ENCODE measurements around the gene KCTD10.
"Not testable (repeated sequence)": the region's sequence is repeated elsewhere in the genome, so short reads cannot be mapped to it uniquely, and the experiment has no call there.

Gene KCTD10

GRCh38 chr12:109452489-109452888 is 24.6 kb downstream of the KCTD10 start:
- FAIRE-seq, result no peak
- no peak for DNase-seq (ENCODE audit: insufficient read length, low spot score)

DNA sequence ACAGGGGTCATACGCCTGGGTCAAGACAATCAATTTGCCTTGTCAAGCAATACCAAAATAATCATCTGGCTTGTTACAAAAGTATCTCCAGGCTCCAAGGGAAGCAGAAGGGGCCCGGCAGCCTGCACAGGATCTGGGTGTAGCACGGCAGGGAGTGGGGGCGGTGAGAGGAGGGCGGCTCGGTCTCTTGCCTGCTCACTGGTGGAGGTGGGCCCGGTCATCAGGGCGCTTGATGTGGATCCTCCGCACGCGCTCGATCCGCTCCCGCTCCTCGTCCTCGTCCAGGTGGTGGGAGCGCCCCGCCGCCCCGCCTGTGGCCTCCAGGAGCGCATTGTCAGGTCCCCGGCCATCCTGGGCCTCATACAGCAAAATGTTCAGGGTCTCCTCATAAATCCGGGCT is 25.7 kb downstream of the KCTD10 start:
- DNase-seq (ENCODE audit: insufficient read length, low spot score) (no peak), FAIRE-seq (no peak)

DNA sequence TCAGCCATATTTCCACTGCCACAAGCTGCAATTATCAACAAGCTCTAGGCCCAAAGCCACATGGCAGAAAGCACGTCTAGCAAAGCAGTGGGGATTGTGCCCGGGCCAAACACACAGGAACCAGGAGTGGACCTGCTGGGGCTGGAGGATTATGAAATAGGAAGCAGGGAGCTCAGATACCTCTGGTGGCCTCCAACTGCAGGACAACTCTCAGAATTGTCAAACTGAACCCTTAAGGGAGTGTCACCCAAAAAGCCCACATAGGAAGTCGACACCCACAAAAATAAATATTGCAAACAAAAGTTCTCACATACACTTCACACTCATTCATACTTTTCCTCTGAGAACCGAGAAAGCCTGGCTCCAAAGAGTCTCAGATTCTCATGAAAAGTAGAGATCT is 26.1 kb downstream of the KCTD10 start:
- FAIRE-seq, result no peak
- no peak for DNase-seq (ENCODE audit: insufficient read length, low spot score)

GRCh38 chr12:109449845-109450532 is 27.1 kb downstream of the KCTD10 start:
- no peak for DNase-seq (ENCODE audit: insufficient read length, low spot score)
- no peak for FAIRE-seq

DNA sequence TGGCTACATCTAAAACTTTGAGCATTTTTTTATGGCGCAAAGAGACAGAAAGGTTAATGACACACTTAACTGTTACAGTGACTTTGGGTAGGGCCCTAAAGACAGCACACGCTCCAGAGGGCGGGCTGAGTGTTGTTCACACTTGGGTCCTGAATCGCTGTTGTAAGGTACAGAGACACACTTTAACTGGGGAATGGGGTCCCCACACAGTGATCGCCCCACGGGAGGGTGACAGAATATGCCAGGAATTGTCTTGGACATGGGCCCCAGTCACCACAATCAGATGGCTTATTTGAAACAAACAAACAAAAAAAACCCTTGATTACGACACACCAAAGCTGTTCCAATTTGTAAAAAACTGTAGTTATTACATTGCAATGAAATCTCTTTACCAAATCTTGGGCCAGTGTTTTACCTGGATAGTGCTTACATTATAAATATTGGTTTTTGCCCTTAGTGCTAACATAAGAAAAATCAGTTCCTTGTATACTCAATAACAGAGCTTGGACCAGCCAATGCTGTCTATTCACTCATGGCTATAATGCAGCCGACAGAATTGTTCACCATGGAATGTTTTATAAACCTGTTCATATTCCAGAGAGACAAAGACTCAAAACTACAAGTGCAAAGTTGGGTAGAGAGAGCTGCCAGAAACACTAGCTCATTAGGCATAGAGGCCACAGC is 28.3 kb downstream of the KCTD10 start:
- no peak for DNase-seq (ENCODE audit: insufficient read length, low spot score)
- no peak for FAIRE-seq

DNA sequence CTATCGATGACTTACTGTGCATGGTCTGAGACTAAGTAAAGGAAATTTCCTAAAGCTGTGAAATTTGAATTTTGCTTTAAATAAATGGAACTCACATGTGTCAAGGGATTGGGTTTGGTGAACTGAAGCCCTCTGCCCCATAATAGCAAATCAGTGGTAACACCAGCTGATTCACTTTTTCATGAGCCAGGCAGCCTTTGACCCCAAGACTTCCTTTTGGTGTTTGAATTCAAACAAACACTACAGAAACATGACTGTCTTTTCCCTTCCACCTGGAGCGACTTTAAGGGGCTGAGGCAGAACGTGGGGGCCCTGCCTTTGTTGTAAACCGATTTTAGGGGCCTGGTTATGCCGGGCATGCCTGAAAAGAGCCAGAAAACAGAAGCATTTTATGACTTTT is 28.8 kb downstream of the KCTD10 start:
- no peak for DNase-seq (ENCODE audit: insufficient read length, low spot score)
- no peak for FAIRE-seq

GRCh38 chr12:109447482-109447881 is 29.6 kb downstream of the KCTD10 start:
- no peak for DNase-seq (ENCODE audit: insufficient read length, low spot score)
- FAIRE-seq, result no peak

- DNase-seq (ENCODE audit: insufficient read length, low spot score) (no peak), FAIRE-seq (no peak)
Measured at GRCh38 chr12:109446869-109447268, 30.2 kb downstream of the KCTD10 start.

GRCh38 chr12:109445191-109445609 is 31.9 kb downstream of the KCTD10 start:
- no peak for FAIRE-seq
- DNase-seq (ENCODE audit: insufficient read length, low spot score), result no peak

GRCh38 chr12:109444259-109444658 is 32.8 kb downstream of the KCTD10 start:
- DNase-seq (ENCODE audit: insufficient read length, low spot score) (no peak), FAIRE-seq (no peak)

DNA sequence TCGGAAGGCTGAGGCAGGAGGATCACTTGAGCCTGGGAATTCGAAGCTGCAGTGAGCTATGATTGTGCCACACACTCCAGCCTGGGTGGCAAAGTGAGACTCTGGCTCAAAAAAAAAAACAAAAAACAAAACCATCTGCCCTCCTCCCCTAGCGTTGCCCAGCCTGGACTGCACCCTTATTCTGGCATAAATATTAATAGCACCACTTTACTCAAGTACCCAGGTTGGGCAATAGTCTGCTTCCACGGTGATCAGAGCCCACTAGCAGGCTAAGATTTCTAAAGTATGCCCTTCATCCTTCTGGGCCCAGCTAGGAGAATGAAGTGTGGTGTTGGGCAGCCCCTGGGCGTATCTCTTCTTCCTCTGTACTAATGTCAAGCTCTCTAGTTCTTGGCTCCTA is 33.3 kb downstream of the KCTD10 start:
- FAIRE-seq (no peak), DNase-seq (ENCODE audit: insufficient read length, low spot score) (no peak)

DNA sequence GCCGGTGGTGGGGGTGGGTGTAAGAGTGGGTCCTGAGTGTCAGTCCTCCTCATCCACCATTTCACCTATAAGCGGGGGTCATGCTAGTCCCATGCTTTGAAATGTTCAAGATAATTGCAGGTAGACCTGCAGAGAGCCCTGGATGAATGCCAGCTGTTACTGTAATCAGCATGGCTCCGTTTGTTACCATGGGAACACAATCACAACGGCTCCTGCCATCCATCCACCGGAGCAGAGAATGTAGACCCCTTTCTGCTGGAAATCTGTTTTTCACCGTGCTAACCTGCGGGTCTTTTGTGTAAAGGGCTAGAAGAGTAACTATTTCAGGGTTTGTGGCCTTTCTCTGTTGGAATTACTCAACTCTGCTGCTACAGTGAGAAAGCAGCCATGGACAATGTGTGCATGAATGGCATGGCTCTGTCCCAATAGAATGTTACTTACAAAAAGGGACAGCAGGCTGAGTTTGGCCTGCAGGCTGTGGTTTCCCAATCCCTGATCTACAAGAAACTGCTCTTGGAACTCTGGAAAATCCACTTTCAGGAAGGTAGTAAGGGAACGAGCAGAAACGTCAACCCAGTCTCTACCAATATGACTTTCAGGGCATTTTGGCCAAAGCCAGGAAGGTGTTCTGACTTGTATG is 36.1 kb downstream of the KCTD10 start:
- no peak for FAIRE-seq

DNA sequence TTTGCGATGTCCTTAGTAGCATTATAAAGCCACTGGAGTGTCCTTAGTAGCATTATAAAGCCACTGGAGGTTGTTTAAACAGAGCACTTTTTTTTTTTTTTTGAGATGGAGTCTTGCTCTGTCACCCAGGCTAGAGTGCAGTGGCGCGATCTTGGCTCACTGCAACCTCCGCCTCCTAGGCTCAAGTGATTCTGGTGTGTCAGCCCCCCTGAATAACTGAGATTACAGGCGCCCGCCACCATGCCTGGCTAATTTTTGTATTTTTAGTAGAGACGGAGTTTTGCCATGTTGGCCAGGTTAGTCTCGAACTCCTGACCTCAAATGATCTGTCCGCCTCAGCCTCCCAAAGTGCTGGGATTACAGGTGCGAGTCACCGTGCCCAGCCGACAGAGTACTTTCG is 37.1 kb downstream of the KCTD10 start:
- DNase-seq (ENCODE audit: insufficient read length, low spot score); FAIRE-seq: not testable (repeated sequence)

More for the DNA sequence above, 36.1 kb downstream of the KCTD10 start:
- DNase-seq (ENCODE audit: insufficient read length, low spot score), result no peak

DNA sequence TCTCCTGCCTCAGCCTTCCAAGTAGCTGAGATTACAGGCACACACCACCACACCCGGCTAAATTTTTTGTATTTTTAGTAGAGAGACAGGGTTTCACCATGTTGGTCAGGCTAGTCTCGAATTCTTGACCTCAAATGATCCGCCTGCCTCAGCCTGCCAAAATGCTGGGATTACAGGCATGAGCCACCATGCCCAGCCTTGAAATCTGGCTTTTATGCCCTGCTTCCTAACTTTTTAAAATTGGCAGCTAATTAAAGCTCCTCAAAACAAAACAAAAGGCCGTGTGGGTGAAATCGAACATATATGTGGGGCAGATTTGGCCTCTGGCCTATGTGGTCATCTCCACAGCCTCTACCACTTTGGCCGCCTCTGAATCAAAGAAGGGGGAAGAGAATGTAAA is 37.9 kb downstream of the KCTD10 start:
- FAIRE-seq (no peak), DNase-seq (ENCODE audit: insufficient read length, low spot score) (no peak)

GRCh38 chr12:109436188-109436560 is 40.9 kb downstream of the KCTD10 start:
- no peak for DNase-seq (ENCODE audit: insufficient read length, low spot score)

DNA sequence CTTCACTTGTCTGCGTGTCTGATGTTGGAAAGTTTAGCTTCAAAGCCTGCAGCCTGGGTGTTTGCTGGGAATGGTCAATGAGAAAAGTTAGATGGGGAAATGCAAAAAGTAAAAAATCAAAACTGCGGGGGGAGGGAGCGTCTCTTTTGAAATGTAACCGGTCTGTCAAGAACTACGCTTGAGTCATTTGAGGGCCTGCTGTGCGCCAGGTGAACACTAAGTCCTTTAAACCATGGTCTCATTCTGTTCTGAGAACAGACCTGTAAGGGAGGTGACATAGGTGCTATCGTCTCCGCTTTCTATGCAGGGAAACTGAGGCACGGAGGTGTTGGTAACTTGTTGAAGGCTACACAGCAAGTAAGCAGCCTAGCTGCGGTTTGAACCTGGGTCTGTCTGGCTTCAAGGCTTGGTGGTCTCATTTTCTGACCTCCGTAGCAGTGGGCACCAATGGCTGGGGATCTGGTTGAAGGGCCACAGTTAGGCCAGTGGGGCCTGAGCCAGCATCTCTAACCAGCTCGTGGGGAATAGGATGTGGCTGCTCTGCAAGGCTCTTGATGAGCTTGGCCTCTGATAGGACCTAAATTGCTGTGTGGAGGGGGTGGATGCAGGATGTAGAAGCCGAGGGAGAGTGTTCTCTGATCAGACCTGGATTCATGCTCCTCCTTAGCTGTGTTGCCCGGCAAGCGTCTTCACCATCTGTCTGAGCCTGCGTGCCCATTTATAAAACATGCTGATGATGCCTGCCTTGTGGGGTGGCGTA is 41.5 kb downstream of the KCTD10 start:
- no peak for FAIRE-seq
- no peak for DNase-seq (ENCODE audit: insufficient read length, low spot score)

More at GRCh38 chr12:109436188-109436560, 40.9 kb downstream of the KCTD10 start:
- FAIRE-seq, result no peak

- no peak for DNase-seq (ENCODE audit: insufficient read length, low spot score)
- no peak for FAIRE-seq
Measured at GRCh38 chr12:109434582-109434981, 42.5 kb downstream of the KCTD10 start.

DNA sequence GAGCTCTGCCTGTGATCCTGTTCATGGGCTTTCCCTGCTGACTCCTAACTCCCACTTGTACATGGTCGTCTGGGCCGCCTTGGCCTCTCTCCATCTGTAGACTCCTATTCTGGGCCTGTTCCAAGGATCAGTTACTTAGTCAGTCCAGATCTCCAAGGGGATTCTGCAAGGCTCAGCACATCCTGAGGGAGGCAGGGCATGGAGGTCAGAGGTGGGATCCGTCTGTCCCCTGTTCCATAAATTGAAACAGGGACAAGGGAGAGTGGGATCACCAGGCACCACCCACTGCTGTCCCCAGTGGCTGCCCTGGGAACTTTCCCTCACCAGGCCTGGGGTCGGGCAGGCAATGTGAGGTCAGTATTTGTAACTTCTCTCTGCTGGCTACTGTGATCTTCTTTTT is 43.5 kb downstream of the KCTD10 start:
- FAIRE-seq (no peak), DNase-seq (ENCODE audit: insufficient read length, low spot score) (no peak)

GRCh38 chr12:109432842-109433304 is 44.2 kb downstream of the KCTD10 start:
- DNase-seq (ENCODE audit: insufficient read length, low spot score) (peak; percentile 57), FAIRE-seq (peak; percentile 95)

DNA sequence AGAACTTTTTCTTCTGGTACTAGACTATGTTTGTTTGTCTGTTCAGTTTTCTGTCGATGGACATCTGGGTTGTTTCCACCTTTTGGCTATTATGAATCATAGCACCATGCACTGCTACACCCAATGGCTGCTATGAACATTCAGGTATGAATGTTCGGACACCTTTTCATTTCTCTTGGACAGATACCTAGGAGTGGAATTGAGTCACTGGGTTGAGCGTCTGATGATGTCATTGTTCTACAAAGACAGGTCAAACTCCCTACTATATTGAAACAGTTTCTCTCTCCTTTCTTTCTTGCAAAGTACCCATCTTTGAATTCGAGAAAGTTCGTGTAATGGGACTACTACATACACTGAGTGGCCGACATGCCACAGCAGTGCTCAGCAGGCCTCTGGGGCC is 44.7 kb downstream of the KCTD10 start:
- no peak for FAIRE-seq
- no peak for DNase-seq (ENCODE audit: insufficient read length, low spot score)

GRCh38 chr12:109430244-109430643 is 46.9 kb downstream of the KCTD10 start:
- FAIRE-seq (no peak), DNase-seq (ENCODE audit: insufficient read length, low spot score) (no peak)

Data from GM19239 (cell line).